DMS 273 (cell line): ENCODE data around the gene FAM8A1.
A peak's percentile ranks its signal among the peaks of the same experiment; 100 is the strongest.
"Not testable (repeated sequence)": the region's sequence is repeated elsewhere in the genome, so short reads cannot be mapped to it uniquely, and the experiment has no call there.

Source experiments
- DNase-seq: peaks from one replicate; lab custom pipeline; 2025; ENCODE audit not compliant: unreplicated experiment; lab: John Stamatoyannopoulos, UW

The FAM8A1 gene

DNA sequence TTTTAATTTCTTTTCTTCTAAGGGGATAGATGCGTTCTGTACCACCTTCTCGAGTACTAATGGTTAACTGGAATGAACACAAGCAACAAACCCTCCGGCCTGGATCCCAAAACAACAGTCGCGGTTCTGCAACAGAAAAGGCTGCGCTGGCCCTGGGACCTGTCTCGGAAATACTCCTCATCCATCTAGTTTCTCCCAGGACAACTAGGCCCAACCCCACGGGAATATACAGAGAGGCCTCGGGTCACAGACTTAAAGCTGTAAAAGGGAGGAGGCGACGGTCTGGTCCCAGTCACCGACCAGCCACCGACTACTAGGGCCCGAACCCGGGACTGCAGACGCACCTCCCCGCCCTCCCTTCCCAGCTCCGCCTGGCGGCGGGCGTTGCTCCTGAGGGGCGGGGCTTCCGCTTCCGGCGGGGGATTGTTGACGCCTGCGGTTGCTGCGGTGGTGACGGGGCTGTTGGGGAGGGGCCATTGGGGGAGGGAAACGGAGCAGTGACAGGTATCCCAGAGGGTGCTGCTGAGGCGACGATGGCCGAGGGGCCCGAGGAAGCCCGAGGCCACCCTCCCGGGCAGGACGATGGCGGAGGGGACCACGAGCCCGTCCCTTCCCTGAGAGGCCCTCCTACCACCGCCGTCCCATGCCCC, at the start of gene FAM8A1:
TSS of gene FAM8A1 (plus strand) at position 426 of the 650 bp plus-strand sequence. CDS start at position 534, 108 bp downstream.
- DNase-seq, result peak; percentile 98

DNA sequence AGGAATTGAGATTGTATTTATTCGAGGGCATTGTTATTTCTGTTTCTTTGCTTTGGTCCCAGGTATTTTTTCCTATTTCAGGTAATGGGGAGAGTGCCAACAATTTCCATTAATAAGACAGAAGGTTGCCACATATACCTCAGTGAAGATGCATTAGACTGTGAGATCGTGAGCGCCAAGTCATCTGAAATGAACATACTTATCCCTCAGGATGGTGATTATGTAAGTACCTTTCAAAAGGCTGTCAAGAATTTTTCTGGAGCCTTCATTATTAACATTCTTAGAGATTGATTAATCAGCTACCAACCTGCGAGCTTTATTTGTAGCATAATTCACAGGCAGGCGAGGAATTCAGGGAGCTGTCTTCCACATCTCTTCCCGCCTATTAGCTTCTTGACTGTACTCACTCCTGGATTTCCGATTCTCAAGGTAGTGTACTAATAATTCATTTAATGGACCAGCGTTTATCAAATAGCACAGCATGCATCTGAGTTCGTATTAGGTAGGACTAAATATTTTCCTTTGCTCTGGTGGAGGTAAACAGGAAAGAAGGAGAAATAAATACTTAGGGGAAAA, 48.6 kb upstream of the FAM8A1 start:
- DNase-seq, result no peak

- peak; percentile 47 for DNase-seq
These were observed 47.2 kb upstream of the FAM8A1 start for GRCh38 chr6:17552861-17553260.

GRCh38 chr6:17556014-17556413, 44.1 kb upstream of the FAM8A1 start:
- peak; percentile 61 for DNase-seq

- no peak for DNase-seq
These were observed 37.5 kb upstream of the FAM8A1 start for GRCh38 chr6:17562636-17563035.

- peak; percentile 25 for DNase-seq
These were observed 34.7 kb upstream of the FAM8A1 start for GRCh38 chr6:17565399-17565798.

DNA sequence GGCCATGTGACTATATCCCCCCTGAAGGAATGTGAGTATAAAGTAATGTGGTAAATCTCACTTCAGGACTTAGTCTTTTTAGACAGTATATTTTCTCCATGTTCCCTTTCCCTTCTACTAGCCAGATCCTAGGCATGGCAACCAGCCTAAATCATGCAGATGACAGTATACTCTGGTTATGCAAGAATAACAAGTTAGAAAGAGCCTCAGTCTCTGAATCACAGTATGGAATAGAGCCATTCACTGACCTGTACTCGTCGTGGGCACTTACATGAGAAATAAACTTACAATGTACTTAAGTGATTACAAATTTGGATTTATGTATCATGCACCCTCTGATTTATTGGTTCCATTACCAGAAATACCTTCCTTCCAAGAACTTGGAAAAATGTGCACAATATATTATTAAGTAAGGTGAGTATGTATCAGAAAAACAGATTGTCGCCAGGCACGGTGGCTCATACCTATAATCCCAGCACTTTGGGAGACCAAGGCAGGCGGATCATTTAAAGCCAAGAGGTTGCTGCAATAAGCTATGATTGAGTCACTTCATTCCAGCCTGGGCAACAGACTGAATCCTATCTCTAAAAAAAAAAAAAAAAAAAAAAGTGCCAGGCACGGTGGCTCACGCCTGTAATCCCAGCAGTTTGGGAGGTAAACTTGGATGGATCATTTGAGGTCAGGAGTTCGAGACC, 25.1 kb upstream of the FAM8A1 start:
- DNase-seq, result no peak

- DNase-seq, result no peak
These were observed 23.0 kb upstream of the FAM8A1 start for GRCh38 chr6:17577059-17577458.

- DNase-seq, result no peak
These were observed 19.5 kb upstream of the FAM8A1 start for GRCh38 chr6:17580518-17581048.

GRCh38 chr6:17581282-17581681, 18.8 kb upstream of the FAM8A1 start:
- not testable (repeated sequence) for DNase-seq

DNA sequence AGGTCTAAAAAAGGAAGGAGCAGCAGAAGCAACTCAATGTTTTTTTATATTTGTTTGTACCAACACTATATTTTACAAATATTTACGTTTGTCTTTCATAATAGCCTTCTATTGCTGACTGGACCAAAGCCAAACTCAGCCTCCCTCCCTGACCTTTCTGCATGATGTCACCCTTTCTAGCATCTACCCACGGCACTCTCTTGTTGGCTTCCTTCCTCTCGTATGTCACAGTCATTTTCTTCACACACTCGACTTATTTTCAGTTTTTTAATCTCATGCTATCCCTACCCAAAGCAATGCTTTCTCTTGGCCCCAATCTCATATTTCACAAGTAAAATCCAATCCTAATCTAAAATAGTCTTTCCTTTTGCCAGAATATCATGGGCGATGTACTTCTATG, 16.3 kb upstream of the FAM8A1 start:
- DNase-seq, result peak; percentile 41

GRCh38 chr6:17584241-17584803, 15.8 kb upstream of the FAM8A1 start:
- DNase-seq, result peak; percentile 84

DNA sequence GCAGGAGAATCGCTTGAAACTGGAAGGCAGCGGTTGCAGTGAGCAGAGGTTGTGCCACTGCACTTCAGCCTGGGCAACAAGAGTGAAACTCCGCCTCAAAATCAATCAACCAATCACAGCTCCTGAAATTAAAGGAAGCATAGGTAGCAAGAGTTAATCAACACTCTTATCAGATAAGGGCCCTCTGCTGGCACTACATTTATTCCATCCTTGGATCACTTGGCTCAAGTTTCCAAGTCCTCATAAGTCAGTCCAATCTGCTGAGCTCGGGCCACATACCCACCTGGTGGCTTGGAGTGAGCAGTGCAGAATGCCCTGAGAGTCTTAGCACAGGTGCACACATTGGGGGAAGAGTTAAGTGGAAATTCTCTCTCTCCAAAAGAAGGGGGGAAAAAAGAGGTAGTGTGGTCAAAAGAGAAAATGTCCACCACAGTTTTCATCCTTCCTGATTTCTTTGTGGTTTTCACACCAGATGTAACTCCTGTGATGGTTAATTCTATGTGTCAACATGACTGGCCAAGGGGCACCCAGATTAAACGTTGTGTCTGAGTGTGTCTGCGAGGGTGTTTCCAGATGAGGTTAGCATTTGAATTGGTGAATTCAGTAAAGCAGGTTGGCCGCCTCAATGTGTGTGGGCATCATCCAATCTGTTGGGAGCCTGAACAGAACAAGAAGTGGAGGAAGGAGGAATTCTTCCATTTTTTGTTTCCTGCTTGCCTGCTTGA, 14.2 kb upstream of the FAM8A1 start:
- DNase-seq, result peak; percentile 72

- DNase-seq, result not testable (repeated sequence)
These were observed 13.5 kb upstream of the FAM8A1 start for GRCh38 chr6:17586623-17587022.

GRCh38 chr6:17588011-17588410, 12.1 kb upstream of the FAM8A1 start:
- DNase-seq, result no peak

DNA sequence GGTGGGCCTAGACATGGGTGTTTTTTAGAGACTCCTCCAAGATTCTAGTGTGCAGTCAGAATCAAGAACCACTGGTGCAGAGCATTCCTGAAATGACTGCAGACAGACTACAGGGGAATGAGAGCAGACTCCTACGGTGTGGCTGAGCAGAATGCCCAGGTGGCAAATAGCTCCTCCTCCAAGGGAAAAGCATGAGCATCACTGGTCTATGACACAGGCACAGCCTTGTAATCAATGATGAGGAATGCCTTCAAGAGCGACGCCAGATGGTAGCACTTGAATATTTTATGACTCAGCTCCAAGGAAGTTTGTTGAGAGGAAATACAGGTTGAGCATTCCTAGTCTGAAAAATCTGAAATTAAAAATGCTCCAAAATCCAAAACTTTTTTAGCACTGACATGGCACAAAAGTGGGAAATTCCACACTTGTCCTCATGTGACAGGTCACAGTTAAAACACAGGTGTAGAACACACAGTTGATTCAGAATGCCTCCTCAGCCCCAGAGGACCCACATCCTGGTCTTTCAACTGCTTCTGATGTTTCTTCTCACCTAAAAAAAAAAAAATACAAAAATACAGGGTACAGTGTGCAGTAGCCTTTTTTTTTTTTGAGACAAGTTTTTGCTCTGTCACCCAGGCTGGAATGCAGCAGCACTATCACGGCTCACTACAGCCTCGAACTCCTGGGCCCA, 10.6 kb upstream of the FAM8A1 start:
- DNase-seq, result peak; percentile 88

DNA sequence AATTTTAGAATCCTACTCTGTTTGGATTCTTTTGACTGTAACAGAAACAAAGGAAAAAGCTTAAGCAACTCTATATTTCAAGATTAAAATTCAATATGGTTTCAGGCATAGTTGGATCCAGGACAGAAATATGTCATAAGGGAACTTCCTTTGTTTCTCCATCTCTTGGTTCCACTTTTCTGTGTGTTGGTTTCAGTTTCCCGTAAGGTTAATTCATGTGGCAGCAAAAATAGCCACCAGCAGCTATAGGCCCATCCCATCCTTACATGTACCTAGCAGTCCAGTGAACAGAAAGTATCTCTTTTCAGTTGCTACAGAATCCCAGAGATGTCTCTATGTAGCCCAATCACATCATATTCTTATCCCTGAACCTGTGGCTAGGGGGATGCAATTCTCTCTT, 8.8 kb upstream of the FAM8A1 start:
- DNase-seq, result no peak

DNA sequence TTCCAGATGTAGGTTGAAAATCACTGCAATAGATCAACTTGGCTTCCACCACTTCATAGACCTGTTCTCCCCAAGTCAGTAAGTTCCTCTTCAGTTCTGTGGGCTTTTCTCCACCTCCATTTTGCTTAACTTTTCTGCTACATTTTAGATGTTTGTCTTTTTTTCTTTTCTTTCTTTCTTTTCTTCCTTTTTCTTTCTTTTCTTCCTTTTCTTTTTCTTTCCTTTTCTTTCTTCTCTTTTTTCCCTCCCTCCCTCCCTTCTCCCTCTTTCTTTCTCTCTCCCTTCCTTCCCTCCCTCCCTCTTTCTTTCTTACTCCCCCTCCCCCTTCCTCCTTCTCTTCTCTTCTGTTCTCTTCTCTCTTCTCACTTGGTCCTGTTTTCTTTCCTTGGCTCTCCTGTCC, 6.9 kb upstream of the FAM8A1 start:
- DNase-seq, result no peak

DNA sequence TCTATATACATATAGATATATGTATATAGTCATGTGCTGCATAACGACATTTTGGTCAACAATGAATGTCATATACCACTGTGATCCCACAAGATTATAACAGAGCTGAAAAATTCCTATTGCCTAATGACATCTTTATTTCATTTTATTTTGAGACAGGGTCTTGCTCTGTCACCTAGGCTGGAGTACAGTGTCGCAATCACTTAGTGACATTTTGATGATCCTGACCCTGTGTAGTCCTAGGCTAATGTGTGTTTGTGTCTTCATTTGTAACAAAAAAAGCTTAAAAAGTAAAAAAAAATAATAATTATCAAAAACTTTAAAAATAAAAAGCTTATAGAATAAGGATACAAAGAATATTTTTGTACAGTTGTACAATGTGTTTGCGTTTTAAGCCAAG, 4.0 kb upstream of the FAM8A1 start:
- DNase-seq, result no peak
